ENCODE data around the gene RNFT2. TPM values are rescaled to one million over a fixed set of nuclear protein-coding genes. Genes with fewer than 3 reads are reported as not detected.

Gene RNFT2
- total RNA-seq, 1 experiment from 2014 or later, result 29.5 TPM

DNA sequence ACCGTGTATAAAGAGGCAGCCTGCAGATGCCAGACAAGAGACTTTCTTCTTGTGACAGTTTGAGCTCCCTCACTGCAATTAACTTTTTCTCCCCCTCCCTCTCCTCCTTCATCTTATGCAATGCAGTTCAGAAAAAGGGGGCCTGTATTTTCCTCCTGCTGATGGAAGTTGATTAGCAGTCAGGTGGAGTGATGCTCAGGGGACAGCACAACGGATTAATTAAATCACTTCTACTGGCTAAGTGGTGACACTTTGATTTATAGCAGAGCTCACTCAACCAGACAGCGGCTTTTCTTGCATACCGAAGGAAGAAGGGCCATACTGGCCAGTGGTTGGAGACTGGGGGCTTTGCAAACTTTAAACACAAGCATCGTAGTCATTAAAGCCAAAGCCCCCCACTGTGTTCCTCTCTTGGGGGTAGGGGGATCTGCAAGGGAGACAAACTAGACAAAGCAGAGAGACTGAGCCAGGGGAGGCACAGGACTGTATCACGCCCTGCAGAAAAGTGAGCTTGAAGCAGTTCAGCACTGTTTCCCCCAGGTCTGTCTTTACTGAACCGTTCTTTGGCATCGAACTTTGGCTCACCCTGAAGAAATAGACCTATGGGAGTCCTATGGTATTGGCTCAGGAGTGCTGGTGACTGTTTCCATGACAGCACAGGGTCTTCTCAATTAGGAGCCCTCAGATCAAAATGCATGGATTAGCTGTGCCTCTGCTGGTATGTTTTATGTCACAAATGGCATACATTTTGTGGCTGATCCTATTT lies 48.0 kb upstream of the RNFT2 start:
- Histone ChIP-seq H3K14ac (ENCODE audit: insufficient read depth, low read length) (no peak overlapping the region), H2BK20ac (ENCODE audit: low read depth, low read length, poor library complexity, severe bottlenecking) (no peak overlapping the region), H3K9ac (ENCODE audit: extremely low read depth, insufficient read length, low read length) (no peak overlapping the region), H3K4me1 (ENCODE audit: insufficient read depth, low read length) (peaks cover 2% of the 10 kb centered on the region; the same call in 1 of the 2 replicates), H3K79me2 (ENCODE audit: insufficient read depth, low read length) (no peaks in the 10 kb centered on the region), H4K91ac (ENCODE audit: insufficient read length, low read depth, low read length) (no peak overlapping the region), H3K18ac (ENCODE audit: insufficient read length, low read depth, low read length) (no peak overlapping the region), H4K5ac (ENCODE audit: insufficient read length, low read depth, low read length) (no peak overlapping the region), H2BK120ac (ENCODE audit: low read depth, low read length, poor library complexity, severe bottlenecking) (no peak overlapping the region), H3K4me2 (ENCODE audit: insufficient read depth, insufficient read length, low read length) (no peak overlapping the region), H4K8ac (replicated peaks; ENCODE audit: insufficient read length, low read depth, low read length) (no peak overlapping the region), H3K4ac (ENCODE audit: low read depth, low read length) (no peak overlapping the region), H2AFZ (ENCODE audit: low read length) (no peak overlapping the region), H3T11ph (ENCODE audit: low read length) (no peak overlapping the region), H2BK15ac (ENCODE audit: low read depth, low read length) (no peak overlapping the region), H3K27ac (ENCODE audit: insufficient read length, low read depth, low read length) (no peak overlapping the region), H3K23ac (ENCODE audit: insufficient read length, low read depth, low read length) (no peak overlapping the region), H2AK5ac (ENCODE audit: insufficient read length, low read length) (no peak overlapping the region), H4K20me1 (ENCODE audit: control insufficient read depth, insufficient read depth, insufficient read length) (no peaks in the 10 kb centered on the region), H3K27me3 (ENCODE audit: insufficient read depth, low read length) (no peaks in the 10 kb centered on the region), H3K79me1 (ENCODE audit: insufficient read depth, low read depth, low read length, poor library complexity, severe bottlenecking) (no peaks in the 10 kb centered on the region), H3K23me2 (ENCODE audit: insufficient read length, low read depth, low read length, poor library complexity, severe bottlenecking) (no peaks in the 10 kb centered on the region), H3K56ac (ENCODE audit: insufficient read length, low read depth, low read length) (no peak overlapping the region), H3K9me3 (ENCODE audit: control insufficient read depth, low read depth, low read length) (no peaks in the 10 kb centered on the region), H2BK5ac (ENCODE audit: insufficient read length, low read length) (no peak overlapping the region), H2BK12ac (ENCODE audit: insufficient read length, low read depth, low read length) (no peak overlapping the region)
- WGBS (ENCODE audit: extremely low coverage, insufficient read length, low lambda C conversion rate), result no CpG with 5 or more reads among the region's 8 CpGs
- H3K4me1 Mint-ChIP-seq, result peaks cover 27 to 30% of the 10 kb centered on the region in 2 experiments
- H3K9me3 Mint-ChIP-seq, result no peaks in the 10 kb centered on the region; a peak in 1 of 5 replicates
- H3K27ac Mint-ChIP-seq, result no peak overlapping the region
- DNase-seq, result no peak
- H3K36me3 Mint-ChIP-seq (ENCODE audit: insufficient read depth in 1 of 3, low read depth in 3 of 3), result peaks cover 0 to 4% (median 2%) of the 10 kb centered on the region in 3 experiments; a peak in 1 of 7 replicates
- TF ChIP-seq, protein P1, sequence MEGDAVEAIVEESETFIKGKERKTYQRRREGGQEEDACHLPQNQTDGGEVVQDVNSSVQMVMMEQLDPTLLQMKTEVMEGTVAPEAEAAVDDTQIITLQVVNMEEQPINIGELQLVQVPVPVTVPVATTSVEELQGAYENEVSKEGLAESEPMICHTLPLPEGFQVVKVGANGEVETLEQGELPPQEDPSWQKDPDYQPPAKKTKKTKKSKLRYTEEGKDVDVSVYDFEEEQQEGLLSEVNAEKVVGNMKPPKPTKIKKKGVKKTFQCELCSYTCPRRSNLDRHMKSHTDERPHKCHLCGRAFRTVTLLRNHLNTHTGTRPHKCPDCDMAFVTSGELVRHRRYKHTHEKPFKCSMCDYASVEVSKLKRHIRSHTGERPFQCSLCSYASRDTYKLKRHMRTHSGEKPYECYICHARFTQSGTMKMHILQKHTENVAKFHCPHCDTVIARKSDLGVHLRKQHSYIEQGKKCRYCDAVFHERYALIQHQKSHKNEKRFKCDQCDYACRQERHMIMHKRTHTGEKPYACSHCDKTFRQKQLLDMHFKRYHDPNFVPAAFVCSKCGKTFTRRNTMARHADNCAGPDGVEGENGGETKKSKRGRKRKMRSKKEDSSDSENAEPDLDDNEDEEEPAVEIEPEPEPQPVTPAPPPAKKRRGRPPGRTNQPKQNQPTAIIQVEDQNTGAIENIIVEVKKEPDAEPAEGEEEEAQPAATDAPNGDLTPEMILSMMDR (conservative IDR thresholded peaks at IDR 0.05), result no peak
- H3K27me3 Mint-ChIP-seq (ENCODE audit: low read depth), result peaks cover 25% of the 10 kb centered on the region
- no peak overlapping the region for H3K4me3 Mint-ChIP-seq

Data from H9 (cell line).